GM19035 (cell line): ENCODE results near the gene RIIAD1.

ENCODE experiments used
- ATAC-seq: cut with Tn5 transposase; IDR thresholded peaks from one replicate; pipeline ENCODE4 v1.9.1; 2021; ENCODE audit not compliant: unreplicated experiment

Gene RIIAD1

DNA sequence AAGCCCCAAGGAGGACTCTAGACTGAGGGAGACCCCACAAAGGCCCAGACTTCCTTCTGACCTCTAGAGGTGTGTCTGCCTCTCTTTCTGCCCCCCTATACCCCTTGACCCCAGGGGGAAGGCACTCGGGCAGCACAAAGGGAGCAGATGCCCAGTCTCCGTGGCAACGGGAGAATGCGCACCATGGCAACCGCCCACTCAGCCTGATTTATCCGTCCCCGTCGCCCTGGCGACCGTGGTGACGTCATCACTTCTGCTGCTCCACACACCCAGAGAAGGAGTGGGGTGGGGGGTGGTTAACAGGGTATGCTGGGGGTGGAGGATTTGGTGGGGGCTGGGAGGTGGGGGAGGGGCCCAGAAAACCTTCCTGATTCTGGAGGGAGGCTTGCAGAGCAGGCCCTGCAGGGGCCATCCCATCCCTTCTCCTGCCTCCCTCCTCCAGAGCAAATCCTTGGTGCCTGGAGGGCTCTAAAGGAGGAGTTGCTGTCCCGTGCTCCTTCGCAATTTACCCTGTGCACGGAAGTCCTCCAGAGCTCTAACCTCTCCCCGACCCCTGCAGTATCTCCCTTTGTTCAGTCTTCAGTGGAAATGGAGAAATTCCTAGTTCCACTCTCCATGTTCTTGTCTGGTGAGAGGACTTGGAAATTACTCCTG is 11.0 kb upstream of the RIIAD1 start:
- no peak for ATAC-seq

DNA sequence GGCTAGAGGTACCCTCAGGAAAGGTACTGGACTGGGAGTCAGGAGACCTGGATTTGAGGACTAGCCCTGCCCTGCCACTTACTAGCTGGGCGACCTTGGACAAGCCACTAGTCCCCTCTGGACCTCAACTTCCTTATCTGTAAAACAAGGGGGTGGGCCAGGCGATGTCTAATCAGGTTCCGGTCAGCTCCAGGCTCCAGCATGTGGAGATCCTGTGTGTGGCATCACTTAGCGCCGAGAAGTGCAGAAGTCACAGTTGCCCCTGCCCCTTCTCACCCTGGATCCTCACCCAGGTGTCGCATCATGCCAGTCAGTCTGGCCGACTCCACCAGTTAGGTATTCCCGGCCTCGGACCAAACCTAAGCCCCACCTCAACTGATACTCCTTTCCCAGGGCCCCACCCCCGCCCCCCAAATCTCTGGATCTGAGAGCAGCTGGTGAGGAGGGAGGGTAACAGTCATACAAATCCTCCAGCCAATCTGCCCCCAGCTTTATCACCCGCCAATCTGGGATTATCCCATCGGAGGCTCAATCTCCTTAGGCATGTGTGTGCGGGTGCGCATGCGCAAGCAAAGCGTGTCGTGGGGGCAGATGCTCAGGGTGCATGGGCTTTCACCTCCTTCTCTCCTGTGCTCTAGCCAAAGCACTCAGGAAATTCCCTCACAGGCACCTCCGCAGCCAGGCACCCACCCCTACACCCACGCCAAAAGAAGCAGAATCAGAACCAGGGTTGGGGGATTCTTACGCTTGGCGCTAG is 10.1 kb upstream of the RIIAD1 start:
- no peak for ATAC-seq

DNA sequence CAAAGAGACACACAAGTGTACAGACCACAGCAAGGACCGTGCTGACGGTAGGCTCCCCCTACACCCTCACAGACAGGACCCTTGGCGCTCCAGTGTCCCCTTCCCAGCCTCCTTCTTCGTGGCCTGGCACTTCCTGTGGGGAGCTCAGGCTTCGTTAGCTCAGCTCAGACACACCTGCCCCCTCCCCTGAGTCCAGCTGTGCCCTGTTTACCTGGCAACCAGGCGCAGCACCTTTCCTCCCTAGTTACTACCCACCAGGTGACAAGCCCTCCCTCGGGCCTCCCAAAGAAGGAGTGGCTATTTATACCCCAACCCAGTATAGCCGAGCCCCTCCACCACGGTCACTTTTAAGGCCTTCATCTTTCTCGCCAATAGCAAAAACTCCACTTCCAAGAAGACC is 9.4 kb upstream of the RIIAD1 start:
- no peak for ATAC-seq

DNA sequence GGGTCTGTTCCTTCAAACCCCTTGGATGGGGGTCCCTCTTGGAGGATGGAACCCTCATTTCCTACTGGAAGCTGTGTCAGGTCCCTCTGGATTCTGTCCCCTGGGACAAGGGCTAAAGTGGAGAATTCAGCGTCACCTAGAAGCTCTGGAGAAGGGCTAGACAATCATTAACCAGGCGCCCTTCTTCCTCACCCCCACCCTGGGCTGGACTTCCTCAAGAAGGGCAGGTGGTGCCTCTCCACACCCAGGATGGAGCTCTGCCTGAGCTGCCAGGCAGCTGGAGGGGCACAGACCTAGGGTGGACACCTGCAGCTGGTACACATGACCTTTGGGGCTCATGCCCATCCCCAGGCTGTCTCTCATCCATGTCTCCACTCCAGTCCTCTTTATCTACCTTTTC is 8.3 kb upstream of the RIIAD1 start:
- no peak for ATAC-seq

DNA sequence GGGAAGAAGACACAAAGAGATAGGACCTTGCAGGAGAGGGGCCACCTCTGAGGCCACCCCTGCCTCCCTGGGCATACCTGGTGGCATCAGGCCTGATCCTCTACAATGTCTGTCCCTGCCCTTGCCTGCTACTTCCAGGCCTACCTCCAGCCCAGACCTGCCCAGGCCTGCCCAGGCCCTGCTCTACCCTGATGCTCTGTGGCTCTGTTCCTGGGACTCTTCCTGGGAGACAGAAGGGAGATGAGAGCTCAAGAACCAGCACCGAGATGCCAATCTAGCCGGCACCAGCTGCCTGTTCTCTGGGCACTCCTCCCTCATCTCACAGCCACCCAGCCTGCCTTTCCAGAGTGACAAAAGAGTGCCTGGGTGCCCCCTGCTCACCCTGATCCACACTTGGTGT is 7.4 kb upstream of the RIIAD1 start:
- ATAC-seq: no peak

DNA sequence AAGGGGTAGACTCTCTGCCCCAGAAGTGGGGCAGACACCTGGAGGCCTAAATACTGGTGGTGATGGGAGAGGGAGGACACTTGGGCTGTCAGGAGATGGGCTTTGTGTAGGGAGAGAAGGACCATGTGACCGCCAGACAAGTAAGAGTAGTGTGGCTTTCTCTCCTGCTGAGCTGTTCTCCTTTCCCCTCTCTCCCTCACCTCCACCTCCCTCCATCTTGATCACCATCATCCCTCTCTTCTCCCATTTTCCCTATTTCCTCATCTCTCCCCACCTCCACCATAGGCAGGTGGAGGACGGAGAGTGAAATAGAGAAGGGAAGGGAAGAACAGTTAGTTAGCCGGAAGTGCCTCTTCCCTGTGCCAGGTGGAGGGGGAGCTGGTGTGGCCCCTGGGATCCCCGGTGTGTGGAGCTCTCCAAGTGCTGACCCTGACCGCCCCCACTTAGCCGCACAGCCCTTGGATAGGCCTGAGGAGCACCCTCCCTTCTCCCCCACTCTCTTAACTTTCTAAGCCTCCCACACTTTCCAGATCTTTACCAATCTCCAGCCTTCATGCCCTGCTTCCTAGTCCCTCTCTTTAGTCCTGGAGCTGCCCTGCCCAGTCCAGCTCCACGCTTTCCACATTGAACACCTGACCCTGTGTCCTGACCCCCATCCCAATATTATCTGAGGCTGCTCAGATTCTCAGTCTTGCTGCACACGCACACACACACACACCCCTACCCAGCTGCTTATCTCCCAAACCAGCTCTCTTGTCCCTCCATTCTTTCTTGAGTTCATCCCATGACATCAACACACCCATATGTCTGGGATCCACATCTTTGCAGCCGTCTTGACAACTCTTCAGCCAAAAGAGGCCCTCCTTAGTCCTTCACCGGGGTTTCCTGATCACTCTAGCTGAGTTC is 6.2 kb upstream of the RIIAD1 start:
- ATAC-seq: no peak

DNA sequence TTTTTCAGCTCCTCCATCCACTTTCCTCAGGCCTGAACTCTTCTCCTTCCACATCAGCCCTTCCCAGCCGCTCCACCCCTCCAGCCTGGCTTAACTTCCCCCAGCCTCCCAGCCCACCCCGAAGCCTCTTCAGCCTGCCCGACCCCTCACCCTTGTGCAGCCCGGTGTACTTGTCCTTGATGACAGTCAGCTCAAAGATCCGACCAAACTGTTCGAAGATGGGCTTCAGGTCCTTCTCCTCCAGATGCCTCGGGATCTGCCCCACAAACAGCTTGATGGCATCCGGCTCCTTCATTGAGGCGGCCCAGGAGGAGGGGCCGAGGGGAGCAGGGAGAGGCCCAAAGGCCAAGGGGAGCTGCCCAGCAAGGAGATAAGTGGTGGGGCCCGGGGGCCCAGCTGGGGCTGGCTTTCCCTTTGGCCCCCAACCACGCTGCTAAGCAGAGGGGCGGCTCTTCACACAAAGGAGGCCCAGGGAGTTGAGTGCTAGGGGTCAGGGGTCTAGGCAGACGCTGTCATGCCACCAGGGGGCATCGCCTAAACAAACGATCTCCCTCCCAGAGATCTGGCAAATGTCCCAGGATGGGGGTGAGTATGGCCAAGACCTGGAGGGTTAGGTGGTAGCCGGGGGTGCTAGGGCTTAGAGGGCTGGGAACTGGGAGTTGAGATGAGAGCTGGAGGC is 5.5 kb upstream of the RIIAD1 start:
- ATAC-seq: no peak

DNA sequence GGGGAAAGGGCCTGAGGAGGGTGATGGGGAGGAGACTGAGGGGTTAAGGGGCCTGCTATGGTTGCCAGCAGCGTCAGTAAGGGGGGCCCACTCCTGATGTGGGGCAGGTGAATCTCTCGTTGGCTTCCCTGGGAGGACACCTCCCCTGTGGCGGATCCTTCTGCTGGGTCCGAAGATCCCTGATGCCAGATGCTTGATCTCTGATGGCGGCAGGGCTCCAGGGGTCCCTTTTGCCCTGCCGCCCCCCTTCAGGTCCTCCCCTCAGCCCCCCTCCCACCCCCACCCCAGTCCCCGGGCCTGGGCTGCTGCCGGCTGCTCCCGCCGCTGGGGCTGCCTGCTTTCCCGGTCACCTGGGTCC is 4.9 kb upstream of the RIIAD1 start:
- no peak for ATAC-seq

DNA sequence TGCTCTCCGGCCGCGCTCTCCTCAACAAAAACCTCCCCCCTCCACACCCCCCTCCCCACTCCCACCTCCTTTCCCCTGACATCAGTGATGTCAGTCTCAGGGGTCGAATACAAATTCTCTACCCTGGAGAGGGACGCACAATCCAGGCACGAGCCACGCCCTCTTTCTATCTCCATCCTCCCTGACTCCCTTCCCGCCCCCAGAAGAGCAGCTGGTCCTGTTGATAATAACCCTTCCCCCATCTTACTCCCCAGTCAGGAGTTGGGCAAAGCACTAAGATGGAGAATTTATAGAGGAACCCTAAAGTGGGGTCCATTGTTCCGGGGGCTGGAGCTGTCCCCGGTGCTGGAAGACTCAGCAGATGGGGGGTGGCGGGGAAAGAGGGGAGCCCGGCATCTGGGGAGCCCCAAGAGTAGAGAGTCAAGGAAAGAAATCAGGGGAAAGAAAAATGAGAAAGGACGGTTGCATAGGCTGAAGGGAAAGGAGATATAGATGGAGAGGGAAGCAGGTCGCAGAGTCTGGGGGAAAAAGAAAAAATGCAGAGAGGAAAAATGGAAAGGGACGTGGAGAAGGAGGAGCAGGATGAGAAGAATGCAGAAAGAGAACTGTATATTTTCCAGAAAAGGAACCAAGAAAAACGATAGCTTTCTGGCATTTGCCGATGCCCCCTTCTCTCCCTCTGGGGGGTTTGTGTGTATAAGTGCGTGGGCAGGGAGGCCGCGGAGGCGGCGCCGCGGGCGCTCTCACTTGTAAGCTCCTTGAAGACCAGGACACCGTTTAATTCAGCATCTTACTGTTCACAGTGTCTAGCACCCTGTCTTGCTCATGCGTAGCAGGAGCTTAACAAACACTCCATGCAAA is 4.3 kb upstream of the RIIAD1 start, which contains the start of gene CELF3:
CELF3 (minus strand) TSS at position 33 of the 861 bp plus-strand sequence. CDS start 783 bp downstream, outside the sequence.
- ATAC-seq: no peak

DNA sequence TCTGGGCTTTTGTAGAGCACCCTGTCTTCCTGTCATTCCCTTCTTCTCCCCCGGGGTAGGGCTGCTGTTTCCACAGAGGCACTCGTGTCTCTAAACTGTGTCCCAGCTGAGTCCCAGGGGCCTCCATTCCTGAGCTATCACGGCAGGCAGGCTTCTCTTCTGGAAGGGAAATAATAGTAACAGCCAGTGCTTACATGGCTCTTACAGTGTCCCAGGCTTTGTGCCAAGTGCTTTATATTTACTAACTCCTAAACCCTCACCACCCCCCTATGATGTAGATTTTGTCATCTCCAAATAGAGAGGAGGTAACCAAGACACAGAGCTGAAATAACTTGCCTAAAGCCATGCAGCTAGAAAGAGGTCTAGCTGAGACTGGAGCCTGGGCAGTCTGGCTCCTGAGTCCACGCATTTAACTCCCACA is 3.3 kb upstream of the RIIAD1 start:
- ATAC-seq: no peak

DNA sequence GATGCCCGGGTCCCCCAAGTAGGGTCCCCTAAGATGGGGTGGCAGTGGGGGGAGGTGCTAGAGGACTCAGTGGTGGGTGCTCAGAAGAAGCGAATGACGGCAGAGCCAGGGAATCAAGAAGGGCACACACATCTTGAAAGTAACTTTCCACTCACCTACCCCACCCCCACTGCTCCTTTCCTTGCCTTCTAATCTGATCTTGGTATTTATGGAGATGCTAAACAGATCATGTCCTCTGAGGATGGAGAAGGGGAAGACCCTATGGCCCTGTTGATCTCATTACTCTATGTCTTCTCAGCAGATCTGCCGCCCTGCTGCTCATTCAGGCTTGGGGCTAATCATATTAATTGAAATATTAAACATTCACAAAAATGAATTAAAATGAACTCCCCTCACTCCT is 2.7 kb upstream of the RIIAD1 start:
- ATAC-seq: no peak

DNA sequence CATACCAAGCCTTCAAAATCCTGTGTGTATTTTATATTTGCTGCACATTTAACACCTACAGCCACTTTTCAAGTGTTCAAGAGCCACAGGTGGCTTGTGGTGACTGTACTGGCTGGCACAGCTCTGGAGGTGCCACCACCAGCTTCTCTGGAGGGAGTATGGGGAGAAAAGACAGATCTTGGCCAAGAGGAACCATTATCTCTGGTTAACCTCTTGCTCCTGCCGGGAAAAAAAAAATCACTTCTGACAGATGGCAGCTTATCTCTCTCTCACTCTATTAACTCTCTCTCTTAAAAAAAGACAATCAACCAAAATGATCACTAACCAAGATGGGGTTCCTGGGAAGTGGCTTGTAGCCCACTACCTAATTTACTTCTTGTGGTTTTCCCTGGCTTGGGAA is 1.2 kb upstream of the RIIAD1 start:
- ATAC-seq: no peak

DNA sequence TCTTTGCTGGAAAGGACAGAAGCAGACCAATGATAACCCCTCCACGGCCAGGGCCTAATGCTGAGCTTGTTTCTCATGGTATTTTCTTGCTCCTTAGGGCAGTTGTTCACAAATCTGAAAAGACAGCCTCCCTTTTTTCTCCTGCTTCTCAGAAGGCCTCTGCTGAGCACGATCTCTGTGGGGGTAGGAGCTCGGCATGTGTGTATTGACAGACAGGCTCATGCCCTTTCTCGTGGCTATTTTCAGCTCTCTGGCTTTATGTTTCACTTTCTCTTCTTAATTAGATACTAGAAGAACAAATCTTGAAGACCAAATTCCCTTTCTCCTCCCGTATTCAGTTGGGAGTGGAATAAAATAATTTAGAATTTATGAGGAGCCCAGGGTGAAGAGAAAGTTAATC is 768 bp upstream of the RIIAD1 start:
- no peak for ATAC-seq

DNA sequence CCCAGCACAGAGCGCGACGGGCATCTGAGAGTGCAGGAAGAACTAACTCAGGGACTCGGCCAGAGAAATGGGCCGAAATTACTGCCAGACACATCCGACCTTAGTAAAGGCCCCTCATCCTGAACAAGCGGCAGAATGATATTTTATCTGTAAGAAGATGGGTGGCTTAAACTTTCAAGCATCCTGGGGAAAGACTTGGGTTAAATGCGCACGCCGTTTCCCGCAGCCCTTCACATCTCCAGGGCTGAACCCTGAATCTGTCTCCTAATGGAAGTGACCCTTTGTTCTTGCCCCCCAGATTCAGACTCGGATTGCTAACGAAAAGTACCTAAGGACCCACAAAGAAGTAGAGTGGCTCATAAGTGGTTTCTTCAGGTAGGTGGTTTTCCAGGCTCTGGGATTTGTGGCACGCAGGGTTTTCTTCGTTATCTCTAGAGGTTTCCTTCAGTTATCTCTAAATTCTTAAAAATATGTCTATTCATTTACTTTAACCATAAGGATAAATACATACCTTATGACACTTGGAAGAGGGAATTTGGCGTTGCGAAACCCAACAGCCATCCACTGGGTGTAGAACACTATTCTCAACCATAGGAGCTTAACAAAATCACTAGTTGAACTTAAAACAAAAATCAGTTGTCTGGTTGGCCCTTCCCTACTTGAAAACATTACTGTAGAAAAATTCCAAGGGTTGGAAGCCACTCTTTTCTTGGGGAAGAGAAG is 627 bp downstream of the RIIAD1 start:
- no peak for ATAC-seq

DNA sequence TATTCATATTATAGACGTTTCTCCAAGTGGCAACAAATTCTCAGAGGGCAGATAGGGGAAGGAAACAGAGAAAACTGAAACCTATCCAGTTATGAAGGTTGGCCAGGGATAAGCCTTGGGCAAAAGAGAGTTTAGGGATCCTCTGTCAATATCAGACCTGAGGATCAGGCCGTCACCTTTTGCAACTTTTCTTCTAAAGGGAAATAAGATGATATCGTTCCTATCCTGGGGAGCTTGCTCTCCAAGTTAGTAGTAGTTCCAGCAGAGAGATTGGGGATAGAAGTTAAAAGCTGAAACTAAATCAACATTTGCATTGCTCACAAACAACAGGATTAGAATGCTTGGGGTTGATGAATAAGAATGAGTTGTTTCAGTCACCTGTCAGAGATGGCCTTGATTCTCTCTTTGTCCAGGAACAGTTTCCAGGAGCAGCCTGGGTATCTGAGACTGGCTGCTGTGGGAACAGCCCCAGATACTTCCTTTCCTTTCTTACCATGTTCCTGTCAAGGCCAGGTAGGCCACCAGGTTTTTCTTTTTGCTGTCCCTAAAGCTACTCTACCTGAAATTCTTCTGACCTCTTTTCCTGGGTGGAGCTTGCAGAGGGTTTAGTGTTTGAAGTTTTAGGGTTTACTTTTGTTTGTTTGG is 2.5 kb downstream of the RIIAD1 start:
- no peak for ATAC-seq

DNA sequence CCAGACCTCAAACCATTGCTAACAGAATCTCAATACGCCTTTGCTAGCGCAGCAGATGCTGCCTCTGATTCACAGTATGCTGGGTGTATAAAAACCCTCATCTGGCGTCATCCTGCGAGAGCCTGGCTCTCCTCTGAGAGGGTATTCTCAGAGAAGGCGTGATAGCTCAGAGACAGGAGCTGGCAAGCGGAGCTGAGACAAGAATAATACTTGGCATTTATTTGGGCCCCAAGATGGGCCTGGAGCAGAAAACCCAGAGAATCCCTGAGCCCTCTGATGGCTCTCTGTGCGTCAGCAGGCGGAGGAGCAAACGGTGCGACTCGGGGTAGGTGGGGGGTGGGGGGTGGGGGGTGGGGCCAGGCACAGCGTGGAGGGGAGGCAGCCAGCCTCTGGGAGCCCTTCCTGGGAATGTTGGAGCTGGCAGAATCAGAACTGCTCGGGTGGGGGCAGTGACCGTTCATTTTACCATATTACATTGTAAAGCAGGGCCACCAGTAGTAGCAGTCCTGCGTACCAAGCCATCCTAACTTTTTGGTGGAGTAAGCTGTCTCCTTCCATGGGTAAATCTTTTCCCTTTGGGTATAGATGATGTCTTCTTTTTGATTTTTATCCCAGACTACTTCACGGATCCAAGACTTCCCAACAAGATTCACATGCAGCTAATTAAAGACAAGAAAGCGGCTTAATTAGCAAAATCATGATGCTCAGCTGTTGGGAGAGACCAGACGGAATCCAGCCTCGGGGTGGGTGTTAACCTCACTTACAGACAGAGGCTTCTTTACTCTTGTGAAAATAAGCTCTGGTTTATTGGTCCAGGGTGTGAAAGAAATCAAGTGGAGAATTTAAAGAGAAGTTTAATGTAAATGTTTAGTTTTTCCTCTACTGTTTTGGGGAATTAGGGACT is 7.1 kb downstream of the RIIAD1 start:
- ATAC-seq: no peak

DNA sequence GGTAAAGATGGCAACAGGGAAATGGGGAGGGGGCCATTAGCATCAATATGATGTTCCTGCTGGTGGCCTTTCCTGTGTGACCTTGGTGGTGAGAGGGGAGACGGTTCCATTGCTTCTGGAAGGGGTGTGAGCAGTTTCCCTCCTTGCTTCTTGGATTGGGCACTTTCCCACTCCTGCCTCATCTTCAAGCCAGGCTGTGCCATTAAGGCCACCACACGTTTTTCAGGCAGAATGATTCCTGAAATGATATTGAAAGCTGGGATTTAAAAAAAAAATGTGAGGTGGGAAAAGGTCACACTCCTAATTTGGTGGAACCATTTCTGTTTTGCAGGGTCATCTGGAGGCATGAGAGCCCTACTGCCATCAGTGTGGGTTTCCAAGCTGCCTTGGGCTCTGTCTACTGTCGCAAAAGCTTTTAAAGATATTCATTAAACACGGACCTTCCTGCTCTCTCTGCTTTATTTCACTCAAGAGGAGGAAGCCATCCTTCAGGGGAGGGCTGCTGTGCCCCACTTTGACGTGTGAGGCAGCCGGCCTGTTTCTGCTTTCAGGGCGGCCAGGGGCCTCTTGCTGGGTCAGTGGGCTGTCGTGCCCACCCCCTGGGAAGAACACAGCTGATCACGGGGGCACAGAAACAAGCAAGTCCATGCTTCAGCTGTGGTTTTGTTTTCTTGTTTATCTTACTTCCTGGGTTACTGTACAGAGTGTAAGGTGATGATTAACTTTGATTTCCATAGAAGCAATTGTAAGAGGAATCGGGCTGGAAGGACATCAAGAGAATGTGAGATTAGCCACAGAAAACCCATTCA is 8.0 kb downstream of the RIIAD1 start:
- no peak for ATAC-seq
